HUDEP-2 (cell line): ENCODE data around the gene KCNC4.
A peak's percentile ranks its signal among the peaks of the same experiment; 100 is the strongest.

Source experiments
- DNase-seq, 76 experiments: peaks; one replicate each; lab custom pipeline; 2025; ENCODE audit not compliant: unreplicated experiment in 76 of 76; lab: John Stamatoyannopoulos, UW

Gene KCNC4

DNA sequence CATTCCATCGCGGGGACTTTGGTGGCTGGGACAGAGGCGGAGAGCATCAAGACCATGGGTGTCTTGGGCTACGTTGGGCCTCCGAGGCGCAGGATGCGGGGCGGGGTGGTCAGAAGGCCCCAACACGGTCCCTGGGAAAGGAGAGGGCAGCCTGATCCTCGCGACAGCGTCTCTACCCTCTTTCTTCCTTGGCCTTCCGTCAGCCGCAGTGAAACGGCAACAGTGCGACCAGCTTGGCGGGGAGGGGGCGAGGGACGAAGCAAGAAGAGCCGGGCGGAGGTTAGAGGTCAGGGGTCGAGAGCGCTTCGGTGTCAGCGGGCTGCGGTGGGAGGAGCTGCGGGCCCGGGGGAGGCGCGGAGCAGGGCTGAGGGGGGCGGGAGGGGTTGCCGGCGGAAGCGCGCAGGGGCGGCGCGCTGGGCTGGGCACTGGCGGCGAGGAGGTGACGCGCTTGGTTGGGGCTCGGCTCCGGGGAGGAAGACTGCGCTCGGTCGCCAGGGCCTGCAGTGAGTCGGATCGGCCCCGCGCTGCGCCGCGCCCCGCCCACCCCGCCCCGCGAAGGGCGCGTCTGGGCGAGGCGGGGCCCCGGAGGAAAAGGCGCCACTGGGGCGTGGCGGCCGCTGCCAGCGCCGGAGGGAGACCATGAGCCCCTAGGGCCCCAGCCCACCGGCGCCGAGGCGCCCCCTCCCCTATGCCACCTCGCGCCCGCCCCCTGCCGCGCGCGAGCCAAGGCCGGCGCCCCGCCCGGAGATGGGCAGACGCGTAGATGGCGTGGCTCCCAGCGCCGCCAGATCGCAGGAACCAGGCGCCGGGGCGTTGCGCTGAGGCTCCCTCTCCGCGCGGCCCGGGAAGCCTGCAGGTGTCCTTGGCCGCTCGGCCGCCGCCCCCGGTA lies at the start of gene KCNC4:
TSS of gene KCNC4 (plus strand) at position 600 of the 889 bp plus-strand sequence. CDS start 1,186 bp downstream, outside the sequence.
- DNase-seq, result peak in 56 of 76 experiments; percentile 0 to 64 (median 29)

- no peak for DNase-seq
Observed at GRCh38 chr1:110160538-110161100, 49.5 kb upstream of the KCNC4 start.

GRCh38 chr1:110161165-110161564 lies 48.9 kb upstream of the KCNC4 start:
- no peak for DNase-seq

- DNase-seq, result no peak
Observed at GRCh38 chr1:110161849-110162248, 48.3 kb upstream of the KCNC4 start.

GRCh38 chr1:110163591-110163990 lies 46.5 kb upstream of the KCNC4 start:
- no peak for DNase-seq

DNA sequence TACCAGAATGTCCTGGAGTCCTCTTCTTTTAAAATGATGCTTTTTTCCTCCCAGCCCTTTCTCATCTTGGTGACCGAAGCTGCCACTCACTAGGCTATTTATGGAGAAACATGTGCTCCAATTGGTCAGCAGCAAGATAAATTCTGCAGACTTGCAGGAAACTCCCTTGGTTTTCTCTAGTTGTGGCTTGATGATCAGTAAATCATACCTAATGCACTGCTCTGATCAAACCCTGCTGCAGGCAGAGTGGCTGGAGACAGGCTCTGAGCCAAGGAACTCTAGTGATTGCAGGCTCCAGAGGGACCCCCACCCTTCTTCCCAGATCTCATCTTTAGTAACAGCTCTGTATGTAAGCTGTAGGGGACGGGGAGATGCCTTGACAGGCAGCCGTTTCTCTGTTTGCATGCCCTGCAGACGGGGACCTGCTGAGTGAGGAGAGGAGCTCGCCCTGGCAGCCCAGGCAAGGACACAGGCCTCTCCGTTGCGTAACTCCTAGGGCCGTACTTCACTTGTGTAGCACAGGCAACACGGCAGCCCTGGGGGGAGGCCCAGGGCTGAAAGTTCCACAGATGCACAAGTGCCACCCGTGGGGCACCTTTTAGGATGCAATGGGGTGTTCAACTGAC lies 45.3 kb upstream of the KCNC4 start:
- DNase-seq, result no peak

GRCh38 chr1:110165761-110166231 lies 44.3 kb upstream of the KCNC4 start:
- no peak for DNase-seq

DNA sequence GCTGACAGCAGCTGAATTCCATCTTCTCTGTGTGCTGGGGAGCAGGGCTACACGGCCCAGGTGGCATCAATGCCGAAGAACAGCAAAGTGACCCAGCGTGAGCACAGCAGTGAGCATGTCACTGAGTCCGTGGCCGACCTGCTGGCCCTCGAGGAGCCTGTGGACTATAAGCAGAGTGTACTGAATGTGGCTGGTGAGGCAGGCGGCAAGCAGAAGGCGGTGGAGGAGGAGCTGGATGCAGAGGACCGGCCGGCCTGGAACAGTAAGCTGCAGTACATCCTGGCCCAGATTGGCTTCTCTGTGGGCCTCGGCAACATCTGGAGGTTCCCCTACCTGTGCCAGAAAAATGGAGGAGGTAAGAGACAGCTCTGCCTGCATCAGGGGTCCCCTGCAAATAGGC lies 43.3 kb upstream of the KCNC4 start:
- no peak for DNase-seq

GRCh38 chr1:110170766-110171733 lies 39.1 kb upstream of the KCNC4 start:
- DNase-seq, result no peak

GRCh38 chr1:110172001-110172400 lies 38.1 kb upstream of the KCNC4 start:
- DNase-seq, result no peak

DNA sequence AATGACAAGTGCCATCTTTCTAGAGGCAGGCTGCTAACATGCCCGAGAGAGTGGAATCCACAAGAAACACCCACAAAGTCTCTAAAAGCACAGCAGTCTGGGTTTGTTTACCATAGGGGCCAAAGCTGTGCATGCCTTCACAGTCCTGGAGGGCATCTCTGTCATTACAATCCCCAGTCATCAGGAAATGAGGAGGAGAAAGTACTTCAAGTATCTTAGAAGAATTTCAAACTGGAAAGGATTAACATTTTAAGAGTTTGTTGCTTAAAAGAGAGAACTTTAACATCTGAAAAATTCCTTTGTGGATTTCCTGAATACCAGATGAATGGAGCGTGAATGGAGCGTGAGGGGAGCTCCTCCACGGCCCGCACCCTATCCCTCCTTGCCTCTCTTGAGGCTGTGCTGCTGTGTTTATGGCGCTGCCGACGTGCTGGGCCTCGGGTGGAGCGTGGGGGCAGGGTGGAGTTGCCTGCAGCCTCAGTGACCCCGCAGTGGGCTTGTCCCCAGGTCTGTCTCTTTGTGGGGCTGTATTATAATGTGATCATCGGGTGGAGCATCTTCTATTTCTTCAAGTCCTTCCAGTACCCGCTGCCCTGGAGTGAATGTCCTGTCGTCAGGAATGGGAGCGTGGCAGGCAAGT lies 36.5 kb upstream of the KCNC4 start:
- DNase-seq, result no peak

DNA sequence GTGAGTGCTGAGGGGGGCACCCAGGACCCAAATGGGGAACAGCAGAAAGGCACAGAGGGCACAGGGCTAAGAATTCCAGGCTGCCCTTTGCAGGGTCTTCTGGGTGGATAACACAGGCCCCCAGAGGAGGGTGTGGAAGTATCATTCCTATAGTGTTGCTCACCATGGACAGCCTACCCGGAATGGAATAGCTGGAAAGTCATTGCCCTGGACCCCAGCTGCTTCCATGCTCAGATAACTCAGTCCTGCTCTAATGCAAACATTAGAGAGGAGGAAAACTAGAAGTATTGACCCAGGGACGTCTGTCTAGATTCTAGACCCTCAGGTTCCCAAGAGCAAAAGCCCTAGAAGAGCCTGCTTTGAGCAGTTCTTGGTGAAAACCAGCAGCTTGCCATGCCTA lies 35.2 kb upstream of the KCNC4 start:
- no peak for DNase-seq

GRCh38 chr1:110176299-110176956 lies 33.7 kb upstream of the KCNC4 start:
- peak in 29 of 76 experiments; percentile 1 to 40 (median 12) for DNase-seq

DNA sequence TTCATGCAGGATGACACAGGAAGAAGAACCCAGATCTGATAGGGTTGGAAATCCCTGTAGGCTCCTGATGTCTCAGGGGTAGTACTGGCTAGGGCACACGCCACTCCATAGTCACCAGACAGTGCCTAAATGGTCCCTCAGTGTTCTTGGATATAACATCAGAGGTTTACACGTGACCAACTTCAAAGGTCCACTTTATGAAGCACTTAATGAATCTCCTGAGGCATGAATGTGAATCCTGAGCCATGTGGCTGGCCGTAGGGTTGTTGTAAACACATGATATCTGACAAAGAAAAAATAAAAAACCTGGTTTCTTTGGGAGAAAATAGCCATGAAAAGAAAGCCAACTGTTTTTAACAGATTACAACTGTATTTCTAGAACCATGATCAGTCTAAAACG lies 32.3 kb upstream of the KCNC4 start:
- no peak for DNase-seq

DNA sequence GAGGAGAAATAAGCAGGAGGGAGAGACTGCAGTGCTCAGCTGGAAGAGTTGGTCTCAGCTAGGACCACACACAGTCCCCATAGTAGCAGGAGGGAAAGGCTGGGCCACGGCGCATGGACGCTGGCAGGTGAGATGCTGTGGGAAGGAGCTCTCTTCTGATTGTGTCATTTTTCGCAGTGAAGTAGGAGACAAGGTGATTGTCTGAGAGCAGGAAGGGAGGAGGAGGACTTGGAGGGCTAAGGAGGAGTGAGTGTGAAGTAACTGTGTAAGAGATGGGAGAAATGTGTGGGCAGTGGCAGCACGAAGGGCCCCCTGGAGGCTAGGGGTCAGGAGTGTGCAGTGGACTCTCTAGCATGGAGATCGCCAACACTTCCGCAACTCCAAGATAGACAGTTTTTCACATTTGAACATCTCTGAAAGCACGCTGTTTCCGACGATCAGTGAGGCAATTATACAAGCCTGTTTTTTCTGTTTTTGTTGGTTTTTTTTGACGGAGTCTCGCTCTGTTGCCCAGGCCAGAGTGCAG lies 26.4 kb upstream of the KCNC4 start:
- DNase-seq, result no peak

DNA sequence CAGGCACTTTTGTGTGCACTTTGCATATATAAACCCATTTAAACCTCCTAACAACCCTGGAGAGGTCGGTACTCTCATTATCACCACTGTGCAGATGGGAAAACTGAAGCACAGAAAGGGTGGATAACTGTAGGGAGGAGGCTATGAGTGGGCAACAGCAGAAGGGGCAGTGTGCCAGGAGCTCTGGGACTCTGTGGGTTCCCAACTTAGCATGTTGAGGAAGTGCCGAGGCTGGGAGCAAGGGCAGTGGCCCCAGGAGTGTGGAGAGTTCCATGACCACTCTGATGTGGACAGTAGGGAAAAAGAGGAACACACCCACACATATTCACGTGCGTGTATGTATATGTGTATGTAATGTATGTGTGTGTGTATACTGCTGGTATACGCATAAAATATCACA lies 25.7 kb upstream of the KCNC4 start:
- DNase-seq, result peak in 44 of 76 experiments; percentile 3 to 72 (median 33)

DNA sequence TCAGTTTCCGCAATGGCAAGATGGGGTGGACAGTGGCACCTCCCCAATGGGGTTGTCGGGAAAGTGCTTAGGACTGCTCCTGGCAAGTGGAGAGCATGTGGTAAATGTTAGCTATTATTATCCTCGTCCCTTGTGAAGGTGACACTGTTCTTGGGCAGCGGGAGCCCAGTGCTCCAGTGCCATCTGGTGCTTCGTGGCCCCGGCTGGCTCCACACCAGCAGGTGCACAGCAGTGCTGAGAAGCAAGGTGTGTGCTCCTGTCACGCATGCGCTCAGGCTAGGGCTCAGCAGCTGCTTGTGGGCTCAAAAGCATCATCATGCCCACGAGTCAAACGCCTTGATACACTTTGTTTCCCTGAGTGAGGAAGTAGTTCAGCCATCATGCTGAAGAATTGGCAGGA lies 24.9 kb upstream of the KCNC4 start:
- no peak for DNase-seq

DNA sequence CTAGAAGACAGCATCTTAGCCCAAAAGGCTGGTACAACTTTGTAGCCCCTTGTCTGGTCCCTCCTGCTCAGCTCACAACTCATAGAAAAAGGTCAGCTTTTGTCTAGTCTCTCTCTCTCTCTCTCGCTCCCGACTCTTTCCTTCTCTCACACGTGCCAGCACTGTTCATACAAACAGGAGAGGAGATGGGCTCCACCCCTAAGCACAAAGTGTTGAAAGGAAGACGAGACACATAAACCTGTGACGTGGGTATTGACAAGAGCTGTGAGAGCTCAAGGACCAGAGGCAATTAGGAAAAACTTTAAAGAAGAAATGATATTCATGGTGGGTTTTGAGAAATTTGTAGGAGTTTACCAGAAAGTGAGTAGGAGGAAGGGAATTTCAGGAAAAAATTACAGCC lies 23.6 kb upstream of the KCNC4 start:
- no peak for DNase-seq
